ENCODE measurements around the gene SLC22A23.

GRCh38 chr6:3422435-3423070, 34.3 kb downstream of the SLC22A23 start:
- TF ChIP-seq CTCF (IDR thresholded peaks at IDR 0.05) (no peak), POLR2A (IDR thresholded peaks at IDR 0.05) (no peak)
